Naive thymus-derived CD4-positive, alpha-beta T cell (primary cell): ENCODE results near the gene C2orf80. TPM values are rescaled to one million over a fixed set of nuclear protein-coding genes. Genes with fewer than 3 reads are reported as not detected.
"Not testable (repeated sequence)": the region's sequence is repeated elsewhere in the genome, so short reads cannot be mapped to it uniquely, and the experiment has no call there.

ENCODE experiments used
- ATAC-seq: fragments of 150-1000 bp; cut with Tn5 transposase; 2 replicates; pipeline ENCODE4 v1.10.0; 2021; ENCODE audit warnings: mild to moderate bottlenecking, moderate library complexity
- CTCF ChIA-PET: fragments of 350-600 bp; sonication (Branson Sonifier 250); formaldehyde crosslinking; loops from one replicate; lab custom pipeline; 2021; ENCODE audit warnings: antibody characterized with exemption; lab: Charles Lee
- POLR2A ChIA-PET: fragments of 350-600 bp; sonication (Branson Sonifier 250); formaldehyde crosslinking; loops from one replicate; lab custom pipeline; 2021; ENCODE audit warnings: antibody characterized with exemption, inconsistent platforms; lab: Charles Lee
- DNase-seq, 9 donors: peaks; one replicate each; pipeline versions ENCODE4 v3.0.0 to v3.0.0-alpha.2; 2020 to 2022; ENCODE audit warnings: mixed read lengths in 1 of 9
- H3K27ac ChIP-seq: one replicate; pipeline ENCODE4 v1.7.0; 2013; ENCODE audit warnings: mild to moderate bottlenecking, low read depth, low read length, moderate library complexity
- H3K27me3 ChIP-seq, 2 donors: one replicate each; pipeline ENCODE4 v1.7.0; 2013; ENCODE audit warnings: low read length in 2 of 2, mild to moderate bottlenecking in 2 of 2, moderate library complexity in 2 of 2; ENCODE audit not compliant: control insufficient read depth in 2 of 2, insufficient read depth in 2 of 2
- H3K36me3 ChIP-seq, 3 experiments: 1 replicate in 2 of 3; 2 replicates in 1 of 3; pipeline ENCODE4 v1.7.0; 2013; ENCODE audit warnings: low read length in 3 of 3, mild to moderate bottlenecking in 3 of 3, moderate library complexity in 1 of 3; ENCODE audit not compliant: insufficient read depth in 3 of 3, control insufficient read depth in 2 of 3
- H3K4me1 ChIP-seq, 2 donors: one replicate each; pipeline ENCODE4 v1.7.0; 2013; ENCODE audit warnings: low read length in 2 of 2, mild to moderate bottlenecking in 2 of 2, moderate library complexity in 1 of 2; ENCODE audit not compliant: control insufficient read depth in 2 of 2, insufficient read depth in 2 of 2
- H3K4me3 ChIP-seq: 2 replicates; pipeline ENCODE4 v1.7.0; 2013; ENCODE audit warnings: mild to moderate bottlenecking, low read length
- H3K9me3 ChIP-seq, 3 experiments: 1 replicate in 2 of 3; 2 replicates in 1 of 3; pipeline ENCODE4 v1.7.0; 2013; ENCODE audit warnings: low read length in 3 of 3; ENCODE audit not compliant: control insufficient read depth in 2 of 3
- H3K27ac Mint-ChIP-seq, 9 donors: one replicate each; pipeline ENCODE4 v1.8.0; 2020 to 2022; ENCODE audit warnings: mixed read lengths in 9 of 9, mild to moderate bottlenecking in 8 of 9, moderate library complexity in 5 of 9, inconsistent platforms in 2 of 9
- H3K27me3 Mint-ChIP-seq, 5 donors: one replicate each; pipeline ENCODE4 v1.8.0; 2021 to 2022; ENCODE audit warnings: mixed read lengths in 5 of 5, mild to moderate bottlenecking in 1 of 5
- H3K36me3 Mint-ChIP-seq, 5 donors: one replicate each; pipeline ENCODE4 v1.8.0; 2020 to 2022; ENCODE audit warnings: mixed read lengths in 5 of 5, mild to moderate bottlenecking in 3 of 5, inconsistent platforms in 1 of 5
- H3K4me1 Mint-ChIP-seq, 7 donors: one replicate each; pipeline ENCODE4 v1.8.0; 2020 to 2022; ENCODE audit warnings: mixed read lengths in 7 of 7, mild to moderate bottlenecking in 3 of 7, inconsistent platforms in 1 of 7
- H3K4me3 Mint-ChIP-seq, 10 donors: one replicate each; pipeline ENCODE4 v1.8.0; 2020 to 2022; ENCODE audit warnings: mild to moderate bottlenecking in 10 of 10, mixed read lengths in 10 of 10, moderate library complexity in 6 of 10, inconsistent platforms in 2 of 10
- H3K9me3 Mint-ChIP-seq, 11 donors: one replicate each; pipeline ENCODE4 v1.8.0; 2020 to 2022; ENCODE audit warnings: mixed read lengths in 11 of 11, mild to moderate bottlenecking in 4 of 11, inconsistent platforms in 1 of 11, moderate library complexity in 1 of 11
- intact Hi-C, 2 donors: fragments of 100-400 bp; cut with micrococcal nuclease; formaldehyde crosslinking; loops; one replicate each; pipeline ENCODE4 v1.15.1; 2023
- polyA plus RNA-seq, 2 donors: library from polyadenylated mRNA; unstranded; fragments of 300-500 nt; fragmentation: Illumina TruSeq; gene quantifications; one replicate each; pipeline ENCODE4 v1.2.3, GENCODE V29; 2021
- total RNA-seq, 6 experiments: library from RNA in 5 of 6; stranded (reverse) in 5 of 6; gene quantifications; 1 replicate in 5 of 6; 2 replicates in 1 of 6; pipeline ENCODE4 v1.2.3 and lab custom pipeline; 2021 to 2026

C2orf80 gene
- total and polyA plus RNA-seq, 7 experiments from 2014 or later, result not detected

- Histone ChIP-seq H3K4me3 (no peak overlapping the region), H3K4me1 (no peaks in the 10 kb centered on the region), H3K27me3 (no peaks in the 10 kb centered on the region), H3K9me3 (no peaks in the 10 kb centered on the region), H3K36me3 (no peaks in the 10 kb centered on the region), H3K27ac (no peak overlapping the region)
- ChIA-PET POLR2A (no interaction called here), CTCF (no interaction called here)
- H3K27me3 Mint-ChIP-seq, result peaks cover 0 to 7% (median 0%) of the 10 kb centered on the region in 5 donors
- peaks cover 0 to 4% (median 0%) of the 10 kb centered on the region in 5 donors for H3K36me3 Mint-ChIP-seq
- DNase-seq, result no peak
- no peak for ATAC-seq
- H3K4me1 Mint-ChIP-seq, result no peaks in the 10 kb centered on the region
- peaks cover 0 to 17% (median 5%) of the 10 kb centered on the region in 11 donors for H3K9me3 Mint-ChIP-seq
- H3K4me3 Mint-ChIP-seq, result no peak overlapping the region
- intact Hi-C loops, result no loop called here
- H3K27ac Mint-ChIP-seq, result no peak overlapping the region
Measured at GRCh38 chr2:208142240-208142924, 47.4 kb downstream of the C2orf80 start.

GRCh38 chr2:208139447-208139846 is 50.4 kb downstream of the C2orf80 start:
- Histone ChIP-seq H3K27ac (no peak overlapping the region), H3K36me3 (no peaks in the 10 kb centered on the region), H3K4me1 (peaks cover 0 to 4% of the 10 kb centered on the region in 2 donors), H3K9me3 (no peaks in the 10 kb centered on the region), H3K27me3 (no peaks in the 10 kb centered on the region), H3K4me3 (no peak overlapping the region)
- no peak overlapping the region for H3K4me3 Mint-ChIP-seq
- POLR2A ChIA-PET, result no interaction called here
- no peak overlapping the region for H3K27ac Mint-ChIP-seq
- peaks cover 0 to 4% (median 0%) of the 10 kb centered on the region in 5 donors for H3K36me3 Mint-ChIP-seq
- H3K4me1 Mint-ChIP-seq, result peaks cover 0 to 7% (median 0%) of the 10 kb centered on the region in 7 donors
- intact Hi-C loops, result no loop called here
- DNase-seq, result no peak
- peaks cover 0 to 17% (median 4%) of the 10 kb centered on the region in 11 donors for H3K9me3 Mint-ChIP-seq
- CTCF ChIA-PET, result no interaction called here
- no peaks in the 10 kb centered on the region for H3K27me3 Mint-ChIP-seq
- ATAC-seq, result no peak

GRCh38 chr2:208138334-208138733 is 51.5 kb downstream of the C2orf80 start:
- H3K27ac Mint-ChIP-seq, H3K4me3 ChIP-seq, H3K27me3 Mint-ChIP-seq, POLR2A ChIA-PET, H3K36me3 Mint-ChIP-seq, H3K36me3 ChIP-seq, H3K27ac ChIP-seq, CTCF ChIA-PET, H3K4me1 Mint-ChIP-seq, intact Hi-C loops, H3K27me3 ChIP-seq, H3K9me3 ChIP-seq, H3K4me3 Mint-ChIP-seq, H3K4me1 ChIP-seq, ATAC-seq, DNase-seq: not testable (repeated sequence)
- H3K9me3 Mint-ChIP-seq, result peaks cover 0 to 17% (median 4%) of the 10 kb centered on the region in 11 donors

- H3K36me3 Mint-ChIP-seq, result peaks cover 0 to 4% (median 0%) of the 10 kb centered on the region in 5 donors
- POLR2A ChIA-PET, result no interaction called here
- H3K4me1 Mint-ChIP-seq, result peaks cover 0 to 7% (median 0%) of the 10 kb centered on the region in 7 donors
- H3K27me3 Mint-ChIP-seq, result peaks cover 2 to 6% (median 5%) of the 10 kb centered on the region in 5 donors
- CTCF ChIA-PET, result no interaction called here
- Histone ChIP-seq H3K9me3 (no peaks in the 10 kb centered on the region), H3K36me3 (no peaks in the 10 kb centered on the region), H3K27ac (no peak overlapping the region), H3K4me1 (peaks cover 0 to 4% of the 10 kb centered on the region in 2 donors), H3K4me3 (no peak overlapping the region), H3K27me3 (no peaks in the 10 kb centered on the region)
- ATAC-seq (no peak), DNase-seq (no peak)
- H3K4me3 Mint-ChIP-seq, result no peak overlapping the region
- intact Hi-C loops, result no loop called here
- peaks cover 0 to 17% (median 4%) of the 10 kb centered on the region in 11 donors for H3K9me3 Mint-ChIP-seq
- H3K27ac Mint-ChIP-seq, result no peak overlapping the region
Measured at GRCh38 chr2:208136716-208137094, 53.1 kb downstream of the C2orf80 start.

- no peak overlapping the region for H3K27ac Mint-ChIP-seq
- H3K27ac ChIP-seq, result no peak overlapping the region
- CTCF ChIA-PET, result no interaction called here
- H3K36me3 Mint-ChIP-seq, result peaks cover 0 to 4% (median 0%) of the 10 kb centered on the region in 5 donors
- no peak overlapping the region for H3K4me3 ChIP-seq
- H3K4me1 Mint-ChIP-seq, result peaks cover 0 to 7% (median 0%) of the 10 kb centered on the region in 7 donors
- H3K4me1 ChIP-seq, result peaks cover 0 to 4% of the 10 kb centered on the region in 2 donors
- DNase-seq, result no peak
- peaks cover 0 to 17% (median 4%) of the 10 kb centered on the region in 11 donors for H3K9me3 Mint-ChIP-seq
- no peaks in the 10 kb centered on the region for H3K9me3 ChIP-seq
- H3K27me3 Mint-ChIP-seq, result peaks cover 2 to 6% (median 5%) of the 10 kb centered on the region in 5 donors
- ATAC-seq, result no peak
- POLR2A ChIA-PET, result no interaction called here
- H3K4me3 Mint-ChIP-seq, result no peak overlapping the region
- no peaks in the 10 kb centered on the region for H3K27me3 ChIP-seq
- H3K36me3 ChIP-seq, result no peaks in the 10 kb centered on the region
- intact Hi-C loops, result no loop called here
Measured at GRCh38 chr2:208135794-208136715, 53.8 kb downstream of the C2orf80 start.

GRCh38 chr2:208134928-208135586 is 54.8 kb downstream of the C2orf80 start:
- Mint-ChIP-seq H3K27ac (no peak overlapping the region), H3K4me3 (peak overlapping the region in 1 of 10 donors; percentile 33), H3K9me3 (peaks cover 0 to 17% (median 4%) of the 10 kb centered on the region in 11 donors), H3K36me3 (peaks cover 0 to 4% (median 0%) of the 10 kb centered on the region in 5 donors), H3K27me3 (peaks cover 2 to 6% (median 5%) of the 10 kb centered on the region in 5 donors), H3K4me1 (peaks cover 0 to 7% (median 0%) of the 10 kb centered on the region in 7 donors)
- H3K9me3 ChIP-seq, result no peaks in the 10 kb centered on the region
- ATAC-seq (no peak), DNase-seq (no peak)
- intact Hi-C loops, result no loop called here
- H3K4me1 ChIP-seq, result peaks cover 0 to 4% of the 10 kb centered on the region in 2 donors
- H3K27me3 ChIP-seq, result no peaks in the 10 kb centered on the region
- ChIA-PET POLR2A (no interaction called here), CTCF (no interaction called here)
- H3K4me3 ChIP-seq, result no peak overlapping the region
- no peak overlapping the region for H3K27ac ChIP-seq
- H3K36me3 ChIP-seq, result no peaks in the 10 kb centered on the region
